ENCODE data around the gene ARSJ.

ARSJ gene

GRCh38 chr4:113982181-113982580 lies 2.7 kb upstream of the ARSJ start:
- no peak for DNase-seq

DNA sequence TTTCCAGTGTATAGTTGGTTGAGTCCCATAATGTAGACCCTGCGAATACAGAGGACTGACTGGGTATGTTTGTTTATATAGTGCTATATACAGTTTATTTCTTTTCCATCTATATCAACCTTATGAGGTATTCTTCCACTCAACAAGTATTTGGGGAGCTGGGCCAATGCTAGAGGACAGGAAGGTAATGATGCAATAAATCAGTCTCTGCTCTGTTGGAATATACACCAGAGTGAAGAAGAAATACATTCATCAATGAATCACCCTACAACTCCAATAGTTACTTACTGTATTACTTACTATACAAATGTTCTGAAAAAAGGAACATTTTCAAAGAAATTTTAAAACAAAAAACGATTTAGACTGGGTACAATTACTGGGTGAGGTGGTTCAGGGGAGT lies 2.1 kb upstream of the ARSJ start:
- no peak for DNase-seq

DNA sequence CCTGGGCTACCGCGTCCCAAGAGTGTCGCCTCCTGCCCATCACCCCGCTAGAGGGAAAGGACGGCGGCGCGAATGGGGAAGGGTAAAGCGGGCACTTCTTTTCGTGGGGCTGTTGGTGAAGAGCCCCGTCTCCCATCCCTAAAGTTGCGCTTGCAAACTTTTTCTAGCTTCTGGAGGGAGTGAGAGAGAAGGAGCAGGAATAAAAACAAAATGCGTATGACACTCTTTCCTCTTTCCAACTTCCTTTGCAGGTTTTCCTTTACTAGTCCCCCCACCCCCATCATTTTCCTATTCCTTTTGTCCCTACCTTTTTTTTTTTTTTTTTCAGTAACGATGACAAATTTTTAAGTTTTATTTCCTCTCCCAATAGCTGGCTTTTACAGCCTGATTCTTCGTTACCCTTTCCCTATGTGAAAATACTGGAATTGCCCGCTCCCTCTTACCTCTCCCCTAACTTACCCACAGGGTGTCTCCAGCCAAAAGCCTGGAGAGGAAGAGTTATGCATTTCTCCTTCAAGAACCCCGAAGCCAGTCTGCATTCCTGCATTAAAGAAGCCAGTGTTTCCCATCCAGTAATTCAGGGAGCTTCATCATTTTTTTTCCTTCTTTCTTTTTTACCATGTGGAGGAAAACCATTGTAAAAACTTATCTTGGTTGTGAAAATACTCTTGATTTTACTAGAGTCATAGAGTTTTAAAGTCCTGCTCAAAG lies 613 bp upstream of the ARSJ start:
- no peak for DNase-seq

DNA sequence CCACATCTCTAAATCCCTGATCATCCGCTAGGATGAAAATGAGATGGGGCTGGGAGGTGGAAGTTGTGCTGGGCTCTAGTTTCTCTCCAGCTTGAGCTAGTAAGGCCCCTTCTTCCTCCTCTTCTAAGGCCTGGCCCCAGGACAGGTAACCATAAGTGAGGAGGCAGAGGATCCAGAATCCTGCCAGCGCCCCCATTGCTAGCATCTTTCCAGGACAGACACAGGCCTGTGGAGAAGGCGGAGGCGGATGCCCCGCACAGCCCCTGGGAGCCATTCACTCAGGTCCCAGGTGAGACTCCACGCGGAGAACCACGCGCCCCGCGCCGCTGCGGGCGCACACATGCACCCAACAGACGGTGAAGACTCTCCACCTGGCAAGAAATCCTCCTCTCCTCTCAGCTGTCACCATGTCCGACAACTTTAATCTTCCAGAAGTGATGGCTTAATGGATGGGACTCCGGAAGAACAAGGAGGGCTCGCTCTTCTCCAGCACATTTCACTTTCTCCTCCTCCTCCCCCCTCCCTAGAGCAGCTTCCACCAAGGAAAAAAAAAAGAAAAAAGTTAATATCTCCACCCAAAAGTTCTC lies 793 bp downstream of the ARSJ start:
- DNase-seq, result no peak

- no peak for DNase-seq
Measured at GRCh38 chr4:113978105-113978504, 1.3 kb downstream of the ARSJ start.

DNA sequence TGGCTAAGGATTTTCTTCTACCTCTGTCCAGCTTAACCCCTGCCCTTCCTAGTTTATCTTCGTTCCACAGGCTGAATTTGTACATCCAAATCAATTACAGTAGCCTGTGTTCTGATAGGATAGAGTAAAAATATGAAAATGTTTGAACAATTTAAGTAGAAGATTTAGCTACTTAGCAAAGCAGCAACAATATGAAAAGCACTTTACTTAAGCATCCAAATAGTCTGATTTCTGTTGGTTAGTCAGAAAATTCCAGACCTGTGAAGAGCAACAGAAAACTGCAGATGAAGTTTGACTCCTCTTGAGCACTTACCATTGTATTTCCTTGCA lies 2.0 kb downstream of the ARSJ start:
- DNase-seq, result no peak

- DNase-seq, result no peak
Measured at GRCh38 chr4:113976741-113977525, 2.5 kb downstream of the ARSJ start.

DNA sequence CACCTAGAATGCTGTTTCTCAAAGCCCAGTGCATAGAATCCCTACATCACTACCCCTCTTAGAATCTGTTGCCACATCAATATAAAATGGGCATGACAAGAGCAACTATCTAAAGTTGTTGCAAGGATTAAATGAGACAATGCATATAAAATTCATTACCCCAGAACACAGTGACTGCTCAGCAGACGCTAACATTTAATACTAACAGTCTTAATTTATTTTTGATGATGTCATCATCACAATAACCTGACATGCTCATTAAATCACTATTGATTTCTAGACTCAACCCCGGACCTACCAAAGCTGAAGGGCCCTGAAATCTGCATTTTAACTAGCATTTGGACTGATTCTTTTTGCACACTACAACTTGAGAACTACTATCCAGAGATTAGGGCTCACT lies 3.9 kb downstream of the ARSJ start:
- no peak for DNase-seq

DNA sequence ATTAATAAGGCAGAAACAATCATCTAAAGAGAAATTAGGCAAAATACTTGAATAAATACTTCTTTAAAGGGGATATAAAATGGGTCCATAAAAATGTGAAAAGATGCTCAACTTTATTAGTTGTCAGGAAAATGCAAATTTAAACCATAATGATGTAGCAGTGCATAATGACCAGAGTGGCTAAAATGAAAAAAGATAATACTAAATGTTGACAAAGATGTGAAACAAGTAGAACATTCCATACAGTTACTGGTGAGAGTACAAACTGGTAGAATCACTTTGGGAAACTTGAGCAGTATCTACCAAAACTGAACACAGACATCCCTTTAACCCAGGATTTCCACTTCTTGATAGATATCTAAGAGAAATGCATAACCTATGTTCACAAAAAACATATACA lies 5.0 kb downstream of the ARSJ start:
- DNase-seq, result no peak

GRCh38 chr4:113973345-113973744 lies 6.1 kb downstream of the ARSJ start:
- DNase-seq, result no peak

DNA sequence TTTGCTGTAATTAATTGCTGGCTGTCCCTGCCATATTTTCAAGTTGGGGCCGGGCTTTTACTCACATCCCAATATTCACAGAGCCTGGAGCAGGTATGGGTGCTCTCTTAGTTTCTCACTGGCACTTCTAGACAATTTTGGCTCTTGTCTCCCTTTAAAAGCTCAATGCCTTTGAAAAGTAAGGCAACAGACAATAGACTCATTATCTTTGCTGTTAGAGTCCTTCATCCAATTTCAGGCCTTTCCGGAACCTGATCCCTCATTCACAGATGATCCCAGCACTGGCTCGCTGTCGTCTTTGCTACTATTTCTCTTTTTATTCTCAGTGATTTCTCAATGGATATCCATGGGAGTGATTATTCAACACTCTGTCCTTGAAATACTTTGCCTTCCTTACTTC lies 6.7 kb downstream of the ARSJ start:
- no peak for DNase-seq

DNA sequence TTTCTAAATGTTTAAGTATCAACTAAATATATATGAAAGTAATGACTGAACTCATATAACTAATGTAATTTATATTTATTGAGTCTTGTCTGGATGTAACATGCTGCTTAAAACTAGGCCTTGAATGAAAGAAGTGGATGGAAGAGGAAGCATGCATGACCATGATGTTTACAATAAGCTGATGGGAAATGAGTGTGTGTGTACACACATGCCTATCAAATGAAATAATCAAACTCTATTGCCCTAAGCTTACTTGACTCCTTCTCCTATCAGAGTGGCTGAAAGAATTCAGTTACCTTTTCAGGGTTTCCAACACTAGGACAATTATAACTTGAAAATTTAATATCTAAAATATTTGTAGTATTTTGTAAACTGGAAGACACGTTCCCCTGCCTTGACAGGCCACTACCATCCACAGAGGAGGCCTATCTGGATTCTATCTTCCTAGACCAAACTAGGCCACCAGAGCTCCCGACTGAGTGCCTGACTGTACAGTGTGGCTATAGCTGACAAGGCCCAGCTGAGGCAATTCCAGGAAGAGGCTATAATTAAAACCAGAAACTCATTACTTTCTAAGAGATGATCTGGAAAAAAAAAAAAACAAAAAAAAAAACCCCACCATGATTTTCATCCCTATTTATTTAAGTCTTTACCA lies 7.6 kb downstream of the ARSJ start:
- no peak for DNase-seq

- no peak for DNase-seq
Measured at GRCh38 chr4:113969709-113970334, 9.6 kb downstream of the ARSJ start.

GRCh38 chr4:113968473-113968872 lies 11.0 kb downstream of the ARSJ start:
- DNase-seq, result no peak

DNA sequence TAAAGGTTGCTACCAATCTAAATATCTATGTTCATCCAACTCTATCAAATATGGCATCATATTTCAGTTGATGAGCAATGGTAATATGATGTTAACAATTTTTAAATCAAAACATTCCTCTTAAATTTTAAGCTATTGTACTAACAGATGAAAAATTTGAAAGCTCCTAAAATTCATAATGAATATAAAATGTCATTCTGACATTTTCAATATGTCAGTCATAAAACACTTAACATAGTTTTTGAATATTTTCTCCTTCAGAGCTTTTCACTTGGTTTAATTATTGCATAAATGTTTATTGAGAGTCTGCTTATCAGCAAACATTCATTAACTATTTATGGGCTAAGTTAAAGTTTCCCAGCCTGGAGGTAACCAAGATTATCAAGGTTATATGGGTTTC lies 11.8 kb downstream of the ARSJ start:
- no peak for DNase-seq

- DNase-seq, result no peak
Measured at GRCh38 chr4:113962719-113963265, 16.7 kb downstream of the ARSJ start.

DNA sequence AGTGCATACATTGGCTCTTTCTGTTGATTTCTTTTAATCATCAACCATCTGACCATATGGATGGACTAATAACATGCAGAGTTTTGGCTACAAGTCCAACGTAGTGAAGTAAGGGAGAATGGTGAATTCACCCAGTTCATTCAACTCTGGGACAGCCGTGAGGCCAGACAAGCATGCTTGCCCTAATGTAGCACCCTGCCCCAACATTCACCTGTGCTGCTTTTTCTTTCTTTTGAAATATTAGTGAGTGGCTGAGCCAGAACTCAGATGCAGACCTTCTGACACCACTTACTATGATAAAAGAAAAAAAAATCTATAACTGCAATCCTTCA lies 17.5 kb downstream of the ARSJ start:
- no peak for DNase-seq

DNA sequence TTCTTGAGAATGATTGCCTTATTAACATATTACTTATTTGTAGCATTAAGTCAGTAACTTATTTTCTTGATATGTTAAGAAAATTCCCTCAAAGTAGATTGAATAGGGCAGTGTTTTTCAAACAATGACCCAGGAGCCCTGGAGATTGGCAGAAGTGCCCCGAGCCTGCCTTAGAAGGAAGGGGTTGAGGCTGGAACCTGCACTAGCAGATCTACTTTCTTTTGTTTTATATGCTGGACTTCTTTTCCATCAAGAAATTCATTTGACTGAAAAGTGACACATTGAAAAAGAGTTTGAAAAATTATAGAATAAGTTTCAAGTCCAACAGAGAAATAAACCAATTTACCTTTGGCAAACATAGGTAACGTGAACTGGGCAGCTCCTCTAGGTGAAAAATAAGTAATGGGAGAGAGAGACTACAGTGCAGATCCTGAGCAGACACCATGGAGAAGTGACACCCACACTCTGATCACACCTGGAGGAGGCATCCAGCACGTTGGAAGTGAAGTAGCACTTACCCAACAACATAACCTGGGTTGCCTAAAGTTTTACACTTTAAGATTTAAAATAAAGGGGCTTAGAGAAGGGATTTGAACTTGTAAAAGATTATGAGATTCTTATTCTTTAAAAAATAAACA lies 18.6 kb downstream of the ARSJ start:
- no peak for DNase-seq

- DNase-seq, result no peak
Measured at GRCh38 chr4:113959539-113959937, 19.9 kb downstream of the ARSJ start.

DNA sequence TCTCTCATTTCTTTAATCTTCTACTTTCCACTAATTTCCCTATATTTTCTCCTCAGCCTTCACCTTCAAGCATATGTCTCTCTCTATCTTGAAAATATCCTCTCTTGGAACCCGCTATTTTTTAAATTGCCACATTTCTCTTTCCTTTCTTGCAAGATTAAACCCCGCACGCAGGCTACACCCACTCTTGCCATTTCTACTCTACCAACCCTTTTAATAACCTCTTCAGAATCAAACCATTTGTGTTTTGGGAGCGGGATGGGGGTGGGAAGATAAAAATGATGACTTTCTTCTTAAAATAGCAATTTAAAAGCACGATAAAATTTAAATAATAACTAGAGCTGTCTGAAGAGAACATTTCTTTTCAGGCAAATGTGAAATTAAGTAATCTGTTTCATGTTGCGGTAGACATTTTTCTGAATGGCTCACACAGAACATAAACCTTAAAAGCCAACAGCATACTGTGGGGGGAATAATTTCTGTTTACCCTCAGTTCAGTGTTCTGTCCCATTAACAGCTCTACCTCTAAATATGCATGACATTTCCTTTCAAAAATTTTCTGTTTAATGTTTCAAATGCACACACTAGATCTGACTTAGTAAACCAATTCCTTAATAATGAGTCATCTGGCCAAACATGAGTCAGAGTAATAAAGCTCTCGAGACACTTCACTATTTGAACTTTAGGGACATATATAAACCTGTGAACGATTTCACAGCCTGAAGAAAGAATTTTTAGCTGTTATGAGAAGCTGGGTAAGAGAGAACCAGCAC lies 20.5 kb downstream of the ARSJ start:
- DNase-seq, result no peak

- no peak for DNase-seq
Measured at GRCh38 chr4:113957956-113958355, 21.5 kb downstream of the ARSJ start.

GRCh38 chr4:113955948-113956347 lies 23.5 kb downstream of the ARSJ start:
- no peak for DNase-seq

Data from NCI-H1048 (cell line).